ENCODE measurements around the gene TRIO. TPM values are rescaled to one million over a fixed set of nuclear protein-coding genes. Genes with fewer than 3 reads are reported as not detected.

TRIO gene
- total RNA-seq, 1 donor from 2014 or later, result 163 TPM

GRCh38 chr5:14256756-14257393 is 113.7 kb downstream of the TRIO start:
- no peak for DNase-seq (ENCODE audit: low spot score, unreplicated experiment)
- Mint-ChIP-seq H3K4me3 (ENCODE audit: low read depth) (no peak overlapping the region), H3K9me3 (ENCODE audit: low read depth) (peaks cover 4% of the 10 kb centered on the region), H3K4me1 (ENCODE audit: low read depth) (peaks cover 32% of the 10 kb centered on the region), H3K27ac (no peak overlapping the region), H3K27me3 (no peaks in the 10 kb centered on the region), H3K36me3 (ENCODE audit: insufficient read depth) (peaks cover 4% of the 10 kb centered on the region)
- no peak for TF ChIP-seq CTCF (IDR thresholded peaks at IDR 0.05; ENCODE audit: unreplicated experiment)

GRCh38 chr5:14257995-14258403 is 114.9 kb downstream of the TRIO start:
- peak overlapping the region; percentile 59 for H3K27ac Mint-ChIP-seq

GRCh38 chr5:14258840-14259239 is 115.7 kb downstream of the TRIO start:
- Mint-ChIP-seq H3K4me3 (ENCODE audit: low read depth) (no peak overlapping the region), H3K36me3 (ENCODE audit: insufficient read depth) (peaks cover 4% of the 10 kb centered on the region), H3K27ac (peak overlapping the region; percentile 60), H3K27me3 (no peaks in the 10 kb centered on the region), H3K9me3 (ENCODE audit: low read depth) (peaks cover 4% of the 10 kb centered on the region), H3K4me1 (ENCODE audit: low read depth) (peaks cover 46% of the 10 kb centered on the region)
- peak; percentile 26 for TF ChIP-seq CTCF (IDR thresholded peaks at IDR 0.05; ENCODE audit: unreplicated experiment)
- DNase-seq (ENCODE audit: low spot score, unreplicated experiment), result no peak

More at GRCh38 chr5:14257995-14258403, 114.9 kb downstream of the TRIO start:
- H3K27me3 Mint-ChIP-seq, result no peaks in the 10 kb centered on the region
- H3K36me3 Mint-ChIP-seq (ENCODE audit: insufficient read depth), result peaks cover 4% of the 10 kb centered on the region
- peaks cover 4% of the 10 kb centered on the region for H3K9me3 Mint-ChIP-seq (ENCODE audit: low read depth)
- peaks cover 39% of the 10 kb centered on the region for H3K4me1 Mint-ChIP-seq (ENCODE audit: low read depth)
- no peak overlapping the region for H3K4me3 Mint-ChIP-seq (ENCODE audit: low read depth)
- DNase-seq (ENCODE audit: low spot score, unreplicated experiment), result no peak
- TF ChIP-seq CTCF (IDR thresholded peaks at IDR 0.05; ENCODE audit: unreplicated experiment), result no peak

GRCh38 chr5:14260637-14261036 is 117.5 kb downstream of the TRIO start:
- no peak for TF ChIP-seq CTCF (IDR thresholded peaks at IDR 0.05; ENCODE audit: unreplicated experiment)
- Mint-ChIP-seq H3K9me3 (ENCODE audit: low read depth) (no peaks in the 10 kb centered on the region), H3K27me3 (no peaks in the 10 kb centered on the region), H3K4me1 (ENCODE audit: low read depth) (peaks cover 56% of the 10 kb centered on the region), H3K27ac (peak overlapping the region; percentile 30), H3K4me3 (ENCODE audit: low read depth) (no peak overlapping the region), H3K36me3 (ENCODE audit: insufficient read depth) (peaks cover 1% of the 10 kb centered on the region)
- DNase-seq (ENCODE audit: low spot score, unreplicated experiment), result no peak

GRCh38 chr5:14261235-14261634 is 118.1 kb downstream of the TRIO start:
- Mint-ChIP-seq H3K4me1 (ENCODE audit: low read depth) (peaks cover 62% of the 10 kb centered on the region), H3K36me3 (ENCODE audit: insufficient read depth) (no peaks in the 10 kb centered on the region), H3K4me3 (ENCODE audit: low read depth) (no peak overlapping the region), H3K27ac (peak overlapping the region; percentile 19), H3K9me3 (ENCODE audit: low read depth) (no peaks in the 10 kb centered on the region), H3K27me3 (no peaks in the 10 kb centered on the region)
- no peak for DNase-seq (ENCODE audit: low spot score, unreplicated experiment)
- no peak for TF ChIP-seq CTCF (IDR thresholded peaks at IDR 0.05; ENCODE audit: unreplicated experiment)

All from progenitor cell of endocrine pancreas (in vitro differentiated cells).